Activated naive CD4-positive, alpha-beta T cell treated with anti-CD3 and anti-CD28 coated beads, Interleukin-2, amount 50 U/mL, for 72 hours (primary cell): Measurements from ENCODE around the gene SOCS4. TPM values are rescaled to one million over a fixed set of nuclear protein-coding genes. Genes with fewer than 3 reads are reported as not detected.
"Not testable (repeated sequence)": the region's sequence is repeated elsewhere in the genome, so short reads cannot be mapped to it uniquely, and the experiment has no call there.

Experiments
- ATAC-seq, 2 donors: fragments of 150-1000 bp; cut with Tn5 transposase; 2 replicates each; pipeline ENCODE4 v1.10.0; 2021; ENCODE audit warnings: mild to moderate bottlenecking in 2 of 2, moderate library complexity in 2 of 2
- DNase-seq, 2 donors: peaks; one replicate each; pipeline ENCODE4 v3.0.0; 2021 to 2022; ENCODE audit warnings: low spot score in 2 of 2
- H3K27ac Mint-ChIP-seq, 2 donors: one replicate each; pipeline ENCODE4 v1.8.0; 2022; ENCODE audit warnings: mild to moderate bottlenecking in 2 of 2, mixed read lengths in 2 of 2
- H3K36me3 Mint-ChIP-seq, 2 donors: one replicate each; pipeline ENCODE4 v1.8.0; 2022; ENCODE audit warnings: mixed read lengths in 2 of 2
- H3K9me3 Mint-ChIP-seq, 2 donors: one replicate each; pipeline ENCODE4 v1.8.0; 2022; ENCODE audit warnings: mixed read lengths in 2 of 2
- total RNA-seq, 2 donors: library from RNA; stranded (reverse); gene quantifications; one replicate each; pipeline ENCODE4 v1.2.3, GENCODE V29; 2022

The SOCS4 gene
- total RNA-seq, 2 donors from 2014 or later: 26.6 to 33.7 TPM

DNA sequence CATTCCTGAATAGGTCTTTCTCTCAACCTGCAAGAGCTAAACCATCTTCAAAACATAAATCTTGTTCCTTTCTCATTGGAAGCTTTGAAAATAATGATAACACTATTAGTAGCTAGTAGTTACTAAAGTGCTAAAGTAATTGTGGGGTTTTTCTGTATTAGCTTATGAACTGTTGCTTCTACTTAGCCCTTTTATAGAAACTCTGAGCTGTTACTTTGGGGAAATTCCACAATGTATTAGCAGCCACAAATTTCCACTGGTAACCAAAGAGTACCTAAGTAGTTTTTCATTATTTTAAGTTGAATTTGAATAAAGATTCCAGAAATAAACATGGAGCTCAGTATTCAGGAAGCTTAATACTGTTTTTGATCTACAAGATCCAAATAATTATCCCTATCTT lies 18.1 kb downstream of the SOCS4 start:
- no peaks in the 10 kb centered on the region for H3K9me3 Mint-ChIP-seq
- no peak overlapping the region for H3K27ac Mint-ChIP-seq
- no peaks in the 10 kb centered on the region for H3K36me3 Mint-ChIP-seq
- ATAC-seq: no peak
- no peak for DNase-seq

DNA sequence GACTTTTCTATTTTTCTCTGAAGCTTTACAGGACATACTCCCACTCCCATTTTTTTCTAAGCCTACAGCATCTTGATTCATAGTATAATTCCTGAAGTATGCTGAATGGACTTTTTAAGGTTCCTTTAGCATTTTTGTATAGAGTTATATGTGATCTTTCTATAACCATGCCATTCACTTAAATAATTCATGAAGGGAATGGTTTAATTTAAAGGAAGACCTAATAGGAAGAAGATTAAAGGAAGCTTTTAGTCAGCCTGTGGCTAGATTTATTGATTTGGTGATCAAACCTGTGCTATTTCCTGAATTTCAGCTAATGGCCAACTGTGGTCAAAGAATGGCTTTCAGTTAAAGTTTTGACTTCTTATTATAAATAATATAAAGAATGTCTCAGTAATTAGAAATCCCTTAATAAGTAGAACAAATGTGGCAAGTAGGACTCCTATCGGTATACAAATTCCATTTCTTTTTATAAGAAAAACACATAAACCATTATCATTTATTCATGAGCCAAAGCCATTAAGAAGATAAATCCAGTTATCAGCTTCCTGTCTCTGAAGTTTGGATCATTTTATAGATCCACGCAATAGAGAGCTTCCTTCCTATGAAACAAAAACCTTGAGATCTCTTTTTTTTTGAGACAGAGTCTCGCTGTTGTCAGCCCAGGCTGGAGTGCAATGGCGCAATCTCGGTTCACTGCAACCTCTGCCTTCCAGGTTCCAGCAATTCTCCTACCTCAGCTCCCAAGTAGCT lies 20.4 kb downstream of the SOCS4 start:
- no peaks in the 10 kb centered on the region for H3K9me3 Mint-ChIP-seq
- DNase-seq: no peak
- H3K27ac Mint-ChIP-seq: no peak overlapping the region
- no peak for ATAC-seq
- H3K36me3 Mint-ChIP-seq: peaks cover 3 to 4% of the 10 kb centered on the region in 2 donors

DNA sequence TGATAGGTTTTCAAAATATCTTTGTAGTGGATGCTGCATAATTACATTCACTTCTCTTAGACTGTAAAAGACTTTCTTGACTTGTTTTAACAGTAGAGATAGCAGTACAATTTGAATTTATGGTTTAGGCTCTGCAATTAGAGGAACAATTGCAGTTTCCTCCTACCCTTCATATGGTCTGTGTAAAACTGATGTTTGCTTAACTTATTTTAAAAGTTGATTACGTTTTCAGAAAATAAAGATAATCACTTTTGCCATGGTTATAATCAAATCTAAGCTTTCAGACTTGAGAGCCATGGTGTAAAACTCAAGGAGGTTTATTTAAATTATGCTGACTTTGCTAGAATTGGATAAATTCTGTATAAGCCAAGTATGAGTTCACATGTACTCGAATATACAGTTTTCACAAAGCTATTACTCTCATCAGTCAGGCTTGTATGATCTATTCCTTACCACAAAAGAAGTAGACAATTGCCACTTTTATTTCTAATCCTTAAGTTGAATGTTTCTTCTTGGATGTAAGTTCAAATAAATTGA lies 21.9 kb downstream of the SOCS4 start:
- Mint-ChIP-seq H3K36me3 (peaks cover 18% of the 10 kb centered on the region in 2 donors), H3K27ac (no peak overlapping the region), H3K9me3 (no peaks in the 10 kb centered on the region)
- ATAC-seq (no peak), DNase-seq (no peak)

DNA sequence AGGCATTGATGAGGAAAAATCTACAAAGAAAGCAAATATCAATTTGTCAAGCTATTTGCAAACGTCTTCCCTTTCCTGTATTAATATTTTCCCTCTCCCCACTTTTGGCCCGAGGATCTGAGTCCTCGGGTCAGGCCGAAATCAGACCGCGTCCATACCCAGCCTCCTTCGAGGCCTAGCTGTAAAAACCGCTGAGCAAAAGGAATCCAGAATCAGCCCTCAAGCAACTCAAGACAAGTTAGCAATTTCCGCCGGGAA lies 24.1 kb downstream of the SOCS4 start:
- DNase-seq (no peak), ATAC-seq (peak in 1 of 2 donors; percentile 12)
- Mint-ChIP-seq H3K9me3 (no peaks in the 10 kb centered on the region), H3K27ac (peak overlapping the region; percentile 86 to 95), H3K36me3 (peaks cover 18 to 24% of the 10 kb centered on the region in 2 donors)

DNA sequence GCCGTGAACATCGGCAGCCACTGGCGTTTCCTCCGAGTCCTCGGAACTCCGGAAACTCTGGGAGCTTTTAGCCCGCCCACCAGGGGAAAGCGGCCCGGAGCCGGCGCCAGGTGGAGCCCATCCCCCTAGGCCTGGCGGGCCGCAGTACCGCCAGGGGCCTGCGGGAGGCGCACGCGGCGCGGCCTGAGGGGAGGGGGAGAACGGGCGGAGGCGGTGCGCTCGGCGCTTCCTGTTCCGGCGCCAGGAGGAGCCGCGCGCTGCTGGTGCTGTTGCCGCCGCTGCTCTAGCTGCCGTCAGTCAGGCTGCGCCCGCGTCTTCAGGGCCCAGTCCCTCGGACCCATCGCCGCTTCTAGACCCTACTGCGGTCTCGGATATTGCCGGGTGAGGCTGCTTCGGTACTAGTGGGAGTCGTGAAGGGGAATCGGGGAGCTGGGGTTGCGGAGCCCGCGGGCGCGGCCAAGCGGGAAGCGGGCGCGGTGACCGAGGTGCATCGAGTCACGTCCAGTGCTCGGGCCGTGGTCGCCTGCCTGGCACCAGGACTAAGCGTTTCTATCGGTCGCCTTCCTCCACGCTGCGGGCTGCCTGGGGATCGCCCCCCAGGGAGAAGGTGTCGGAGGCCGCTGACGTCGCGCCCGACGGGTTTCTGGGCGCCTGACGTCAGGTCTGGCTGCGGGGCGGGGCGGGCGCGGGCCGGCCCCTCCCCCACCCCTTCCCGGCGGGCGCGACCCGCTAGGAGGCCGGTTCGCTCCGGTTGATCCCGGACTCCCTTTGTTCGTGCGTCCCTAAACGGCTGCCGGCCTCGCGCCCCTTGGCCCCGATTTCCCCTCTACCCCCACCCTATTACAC lies 24.6 kb downstream of the SOCS4 start, which contains the start of gene MAPK1IP1L:
Gene MAPK1IP1L (plus strand): TSS at position 225 of the 846 bp plus-strand sequence. CDS start 10,037 bp downstream, outside the sequence.
- peaks cover 18 to 24% of the 10 kb centered on the region in 2 donors for H3K36me3 Mint-ChIP-seq
- ATAC-seq (peak; percentile 87 to 92), DNase-seq (peak; percentile 93 to 98)
- H3K27ac Mint-ChIP-seq: peak within 1 kb of the TSS; percentile 94 to 95
- H3K9me3 Mint-ChIP-seq: no peaks in the 10 kb centered on the region

DNA sequence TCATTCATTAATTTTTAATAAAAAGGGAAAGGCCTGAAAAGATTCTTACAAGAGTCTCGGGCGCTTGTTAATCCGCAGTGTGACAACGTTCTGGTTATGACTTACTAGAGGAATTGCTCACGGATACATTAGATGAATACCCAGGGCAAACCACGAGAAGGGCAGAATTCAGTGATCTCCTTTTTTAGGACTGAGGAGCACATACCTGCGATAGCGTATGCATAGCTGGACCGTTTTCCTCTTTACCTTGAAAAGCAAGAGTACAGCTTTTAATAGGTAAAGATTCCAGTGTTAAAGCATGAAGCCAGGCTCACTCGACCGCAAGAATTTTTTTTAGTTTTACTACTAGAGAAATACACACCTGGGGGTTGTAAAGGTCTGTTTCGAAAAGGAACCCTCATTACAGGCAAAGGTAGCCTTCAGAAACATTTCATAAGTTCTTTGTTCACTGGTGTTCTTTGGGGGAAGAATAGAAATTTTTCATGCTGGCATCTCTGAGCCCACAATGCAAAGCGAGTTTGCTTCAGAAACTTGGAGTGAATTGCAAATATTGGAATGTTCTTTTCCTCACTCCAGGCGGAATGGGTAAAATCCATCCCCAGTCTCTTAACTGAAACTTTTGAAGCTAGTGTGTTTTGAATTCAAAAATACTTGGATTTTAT lies 25.4 kb downstream of the SOCS4 start:
- DNase-seq (peak in 1 of 2 donors; percentile 26), ATAC-seq (peak; percentile 47 to 65)
- H3K27ac Mint-ChIP-seq: peak overlapping the region; percentile 94 to 95
- H3K9me3 Mint-ChIP-seq: no peaks in the 10 kb centered on the region
- peaks cover 18 to 24% of the 10 kb centered on the region in 2 donors for H3K36me3 Mint-ChIP-seq

DNA sequence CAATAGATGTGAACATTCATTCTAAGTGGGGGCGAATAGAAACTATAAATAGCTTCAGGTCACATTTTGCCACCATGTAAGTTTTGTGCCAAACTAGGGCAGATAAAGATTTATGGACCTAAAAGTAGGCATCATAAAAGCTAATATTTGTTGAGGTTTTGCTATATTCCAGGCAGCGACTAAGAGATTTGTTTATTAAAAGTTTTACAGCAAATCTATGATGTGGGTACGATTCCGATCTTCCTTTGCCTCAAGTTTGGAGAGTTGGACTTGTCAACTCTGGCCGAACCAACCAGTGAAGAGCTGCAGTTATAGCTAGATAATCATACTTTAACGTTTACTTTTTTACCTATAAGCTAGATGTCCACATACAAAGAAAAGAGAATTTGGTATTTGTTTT lies 26.0 kb downstream of the SOCS4 start:
- H3K27ac Mint-ChIP-seq: peak overlapping the region in 1 of 2 donors; percentile 95
- H3K36me3 Mint-ChIP-seq: peaks cover 18 to 26% of the 10 kb centered on the region in 2 donors
- ATAC-seq: no peak
- H3K9me3 Mint-ChIP-seq: no peaks in the 10 kb centered on the region
- DNase-seq: no peak

DNA sequence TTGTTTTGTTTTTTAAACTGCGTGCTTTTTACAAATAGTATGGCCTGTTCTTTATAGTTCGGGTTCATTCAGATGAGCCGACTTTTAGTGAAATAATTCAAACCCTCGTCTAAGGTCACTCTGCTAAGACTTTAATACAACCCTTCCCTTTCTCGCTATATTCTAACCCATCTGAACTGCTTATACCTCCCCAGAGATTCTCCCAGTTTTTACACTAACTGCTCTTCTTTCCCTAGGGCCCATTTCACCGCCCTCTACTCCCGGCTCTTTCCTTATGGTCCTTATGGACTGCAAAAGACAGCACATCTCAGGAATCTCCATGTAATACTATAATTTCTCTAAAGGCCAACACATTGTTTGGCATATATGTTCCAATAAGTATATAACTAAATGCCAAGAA lies 26.5 kb downstream of the SOCS4 start:
- no peaks in the 10 kb centered on the region for H3K9me3 Mint-ChIP-seq
- H3K27ac Mint-ChIP-seq: peak overlapping the region; percentile 25 to 95
- no peak for DNase-seq
- peaks cover 18 to 31% of the 10 kb centered on the region in 2 donors for H3K36me3 Mint-ChIP-seq
- ATAC-seq: no peak

DNA sequence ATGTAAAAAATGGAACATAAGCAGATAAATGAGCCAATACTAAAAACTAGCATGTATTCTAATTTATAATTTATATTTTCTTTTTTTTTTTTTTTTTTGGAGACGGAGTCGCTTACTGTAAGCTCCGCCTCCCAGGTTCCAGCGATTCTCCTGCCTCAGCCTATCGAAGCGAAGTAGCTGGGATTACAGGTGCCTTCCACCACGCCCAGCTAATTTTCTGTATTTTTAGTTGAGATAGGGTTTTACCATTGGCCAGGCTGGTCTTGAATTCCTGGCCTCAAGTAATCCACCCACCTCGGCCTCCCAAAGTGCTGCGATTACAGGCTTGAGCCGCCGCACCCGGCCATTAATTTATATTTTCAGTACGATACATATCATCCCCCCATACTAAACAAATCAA lies 27.1 kb downstream of the SOCS4 start:
- H3K36me3 Mint-ChIP-seq: peaks cover 18 to 32% of the 10 kb centered on the region in 2 donors
- H3K9me3 Mint-ChIP-seq: no peaks in the 10 kb centered on the region
- H3K27ac Mint-ChIP-seq: peak overlapping the region in 1 of 2 donors; percentile 89

DNA sequence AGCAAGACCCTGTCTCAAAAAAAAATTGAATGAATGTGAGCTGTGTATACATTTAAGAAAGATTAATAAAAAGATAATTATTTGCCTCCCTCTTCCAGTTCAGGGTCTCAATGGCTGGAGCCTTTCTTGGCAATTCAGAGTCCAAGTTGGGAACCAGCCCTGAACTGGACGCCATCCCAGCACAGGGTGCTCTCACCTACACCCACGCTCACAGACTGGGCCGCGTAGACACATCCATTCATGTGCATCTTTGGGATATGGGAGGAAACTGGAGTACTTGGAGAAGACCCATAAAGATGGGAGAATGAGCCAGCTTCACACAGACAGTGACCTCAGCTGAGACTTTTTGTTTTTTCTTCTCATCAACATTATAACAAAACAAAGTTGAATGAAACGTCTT lies 30.9 kb downstream of the SOCS4 start:
- ATAC-seq: no peak
- Mint-ChIP-seq H3K9me3 (no peaks in the 10 kb centered on the region), H3K36me3 (peaks cover 10 to 36% of the 10 kb centered on the region in 2 donors), H3K27ac (no peak overlapping the region)
- DNase-seq: no peak

More for the DNA sequence above, 27.1 kb downstream of the SOCS4 start:
- DNase-seq: no peak
- ATAC-seq: no peak

DNA sequence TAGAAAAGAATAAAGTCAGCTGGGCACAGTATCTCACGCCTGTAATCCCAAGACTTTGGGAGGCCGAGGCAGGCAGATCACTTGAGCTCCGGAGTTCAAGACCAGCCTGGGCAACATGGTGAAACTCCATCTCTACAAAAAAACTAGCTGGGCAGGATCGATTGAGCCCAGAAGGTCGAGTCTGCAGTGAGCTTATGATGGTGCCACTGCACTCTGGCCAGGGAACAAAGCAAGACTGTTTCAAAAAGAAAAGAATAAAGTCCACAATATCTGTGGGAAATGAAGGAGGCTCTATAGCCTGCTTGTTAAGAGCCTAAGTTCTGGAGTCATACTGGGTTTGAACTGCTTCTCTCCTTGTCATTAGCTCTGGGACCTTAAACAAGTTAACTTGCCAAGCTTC lies 32.3 kb downstream of the SOCS4 start:
- DNase-seq: no peak
- H3K27ac Mint-ChIP-seq: no peak overlapping the region
- ATAC-seq: no peak
- H3K36me3 Mint-ChIP-seq: peaks cover 0 to 28% of the 10 kb centered on the region in 2 donors
- no peaks in the 10 kb centered on the region for H3K9me3 Mint-ChIP-seq

DNA sequence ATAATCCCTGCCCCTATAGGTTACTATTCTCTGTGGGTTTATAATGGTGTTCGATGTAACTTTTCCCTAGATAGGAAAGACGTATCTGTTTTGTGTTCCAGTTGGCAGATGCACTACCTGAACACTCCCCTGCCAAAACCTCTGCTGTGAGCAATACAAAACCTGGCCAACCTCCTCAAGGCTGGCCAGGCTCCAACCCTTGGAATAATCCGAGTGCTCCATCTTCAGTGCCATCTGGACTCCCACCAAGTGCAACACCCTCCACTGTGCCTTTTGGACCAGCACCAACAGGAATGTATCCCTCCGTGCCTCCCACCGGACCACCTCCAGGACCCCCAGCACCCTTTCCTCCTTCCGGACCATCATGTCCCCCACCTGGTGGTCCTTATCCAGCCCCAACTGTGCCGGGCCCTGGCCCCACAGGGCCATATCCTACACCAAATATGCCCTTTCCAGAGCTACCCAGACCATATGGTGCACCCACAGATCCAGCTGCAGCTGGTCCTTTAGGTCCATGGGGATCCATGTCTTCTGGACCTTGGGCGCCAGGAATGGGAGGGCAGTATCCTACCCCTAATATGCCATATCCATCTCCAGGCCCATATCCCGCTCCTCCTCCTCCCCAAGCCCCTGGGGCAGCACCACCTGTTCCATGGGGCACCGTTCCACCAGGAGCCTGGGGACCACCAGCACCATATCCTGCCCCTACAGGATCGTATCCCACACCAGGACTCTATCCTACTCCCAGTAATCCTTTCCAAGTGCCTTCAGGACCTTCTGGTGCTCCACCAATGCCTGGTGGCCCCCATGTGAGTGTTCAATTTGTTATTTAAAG lies 35.7 kb downstream of the SOCS4 start:
- no peaks in the 10 kb centered on the region for H3K9me3 Mint-ChIP-seq
- H3K36me3 Mint-ChIP-seq: peaks cover 0 to 43% of the 10 kb centered on the region in 2 donors
- no peak for DNase-seq
- H3K27ac Mint-ChIP-seq: peak overlapping the region in 1 of 2 donors; percentile 60
- no peak for ATAC-seq

DNA sequence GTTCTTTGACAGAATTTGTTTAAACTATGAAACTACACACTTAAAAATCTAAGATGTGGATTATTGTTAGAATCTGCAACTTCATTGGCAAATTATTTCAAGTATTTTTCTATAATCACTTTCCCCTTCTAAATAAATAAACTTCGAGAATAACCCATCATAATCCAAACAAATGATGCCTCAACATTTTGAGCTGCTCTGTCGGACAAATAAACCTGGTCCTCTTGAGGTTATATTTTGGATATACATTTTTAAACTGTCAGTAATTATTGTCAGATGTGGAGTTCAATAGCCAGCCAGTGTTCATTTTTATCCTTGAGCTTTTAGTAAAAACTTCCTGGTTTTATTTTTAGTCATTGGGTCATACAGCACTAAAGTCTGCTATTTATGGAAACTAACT lies 37.9 kb downstream of the SOCS4 start:
- H3K27ac Mint-ChIP-seq: not testable (repeated sequence)
- peaks cover 0 to 31% of the 10 kb centered on the region in 2 donors for H3K36me3 Mint-ChIP-seq

DNA sequence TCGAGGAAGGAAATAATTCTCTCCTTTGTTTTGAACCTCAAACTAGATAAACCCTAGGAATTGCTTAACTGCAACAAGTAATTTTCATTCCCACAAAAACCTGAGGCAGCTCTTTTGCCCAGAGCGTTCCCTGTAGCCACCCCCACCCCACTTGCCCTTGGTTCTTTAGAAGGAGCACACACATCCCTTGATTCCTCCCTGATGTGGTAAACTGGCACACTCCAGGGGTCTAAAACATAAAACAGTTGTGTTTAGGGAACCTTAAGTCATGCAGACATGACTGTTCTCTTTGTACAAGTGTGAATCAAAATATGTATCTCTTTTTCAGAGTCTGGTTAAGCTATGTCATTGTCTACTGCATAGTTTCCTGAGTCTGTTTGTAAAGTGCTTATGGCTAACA lies 38.4 kb downstream of the SOCS4 start:
- no peak for DNase-seq
- peaks cover 0 to 30% of the 10 kb centered on the region in 2 donors for H3K36me3 Mint-ChIP-seq
- H3K9me3 Mint-ChIP-seq: no peaks in the 10 kb centered on the region
- H3K27ac Mint-ChIP-seq: no peak overlapping the region
- ATAC-seq: no peak

More for the DNA sequence above, 37.9 kb downstream of the SOCS4 start:
- H3K9me3 Mint-ChIP-seq, DNase-seq, ATAC-seq: not testable (repeated sequence)

DNA sequence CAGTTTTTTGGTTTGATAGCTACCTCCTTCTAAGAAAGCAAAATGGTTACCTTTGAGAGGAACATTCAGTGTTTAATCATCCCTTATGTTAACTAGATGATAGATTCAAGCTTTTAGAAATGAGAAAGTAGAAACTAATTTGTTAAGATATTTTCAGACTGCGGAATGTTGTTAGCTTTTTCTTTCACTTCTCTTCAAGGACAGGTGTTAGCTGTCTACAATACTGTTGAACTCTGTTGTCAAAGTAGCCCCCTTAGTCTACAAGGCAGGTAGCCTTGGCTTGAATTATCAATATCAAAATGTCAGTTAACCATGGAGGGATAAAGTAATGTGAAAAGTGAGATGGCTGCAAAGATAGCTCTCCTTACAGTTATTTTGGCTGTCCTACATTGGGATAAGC lies 39.2 kb downstream of the SOCS4 start:
- H3K27ac Mint-ChIP-seq: no peak overlapping the region
- no peaks in the 10 kb centered on the region for H3K9me3 Mint-ChIP-seq
- ATAC-seq (no peak), DNase-seq (no peak)
- H3K36me3 Mint-ChIP-seq: peaks cover 0 to 30% of the 10 kb centered on the region in 2 donors

DNA sequence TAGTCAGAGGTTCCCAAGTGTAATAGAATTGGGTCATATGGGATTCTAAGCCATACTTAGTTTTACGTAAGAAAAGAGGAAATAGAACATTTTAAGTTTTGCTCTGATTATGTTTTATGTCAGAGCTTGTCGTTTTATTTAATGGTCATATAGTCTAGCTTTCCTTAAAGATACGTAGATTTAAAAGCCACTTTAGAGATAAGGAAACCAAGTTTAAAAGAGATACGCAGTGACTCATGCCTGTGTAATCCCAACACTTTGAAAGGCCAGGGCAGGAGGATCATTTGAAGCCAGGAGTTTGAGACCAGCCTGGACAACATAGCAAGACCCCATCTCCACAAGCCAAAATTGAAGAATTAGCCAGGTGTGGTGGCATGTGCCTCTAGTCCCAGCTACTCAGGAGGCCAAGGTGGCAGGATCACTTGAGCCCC lies 44.0 kb downstream of the SOCS4 start:
- H3K9me3 Mint-ChIP-seq: no peaks in the 10 kb centered on the region
- H3K36me3 Mint-ChIP-seq: peaks cover 0 to 14% of the 10 kb centered on the region in 2 donors
- no peak for DNase-seq
- ATAC-seq: no peak
- peak overlapping the region; percentile 89 to 91 for H3K27ac Mint-ChIP-seq
